NCI-H128 (cell line): ENCODE results near the gene SYT9.

Source experiments
- DNase-seq: peaks from one replicate; lab custom pipeline; 2025; ENCODE audit not compliant: unreplicated experiment; lab: John Stamatoyannopoulos, UW

The SYT9 gene

DNA sequence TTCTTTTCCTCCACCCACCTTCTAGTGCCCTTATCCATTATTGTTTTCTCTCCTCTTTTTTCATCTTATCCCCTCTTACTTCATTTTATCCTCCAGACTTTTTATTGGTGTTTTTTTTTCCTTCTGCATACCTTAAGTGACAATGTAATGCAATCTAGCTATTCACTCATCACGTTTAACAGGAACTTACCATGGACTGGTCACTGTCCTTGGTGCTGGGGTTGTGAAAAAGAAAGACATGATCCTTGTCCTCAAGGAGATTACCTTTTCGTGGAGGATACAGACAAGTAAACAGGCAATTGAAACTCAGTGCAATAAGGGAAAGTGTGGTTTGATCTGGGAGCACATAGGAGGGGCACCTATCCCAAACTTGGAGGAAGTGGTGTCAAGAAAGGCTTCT is 20.7 kb downstream of the SYT9 start:
- no peak for DNase-seq

DNA sequence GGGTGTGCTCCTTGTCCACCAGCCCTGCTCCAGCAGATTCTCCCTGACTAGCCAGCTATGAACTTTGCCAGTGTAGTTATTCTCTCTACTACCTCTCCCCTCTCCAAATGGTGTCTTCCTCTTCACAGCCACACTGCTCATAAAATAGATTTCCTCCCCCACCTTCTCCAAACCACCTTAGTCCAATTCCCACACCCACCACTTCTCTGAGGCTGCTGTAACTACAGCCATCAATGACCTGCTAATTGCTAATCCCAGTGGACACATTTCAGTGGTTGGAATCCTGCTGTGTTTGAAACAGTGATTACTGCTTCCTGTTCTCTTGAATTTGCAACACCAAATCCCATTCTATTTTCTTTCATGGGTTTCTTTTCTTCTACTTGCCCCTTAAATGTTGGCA is 23.4 kb downstream of the SYT9 start:
- no peak for DNase-seq

DNA sequence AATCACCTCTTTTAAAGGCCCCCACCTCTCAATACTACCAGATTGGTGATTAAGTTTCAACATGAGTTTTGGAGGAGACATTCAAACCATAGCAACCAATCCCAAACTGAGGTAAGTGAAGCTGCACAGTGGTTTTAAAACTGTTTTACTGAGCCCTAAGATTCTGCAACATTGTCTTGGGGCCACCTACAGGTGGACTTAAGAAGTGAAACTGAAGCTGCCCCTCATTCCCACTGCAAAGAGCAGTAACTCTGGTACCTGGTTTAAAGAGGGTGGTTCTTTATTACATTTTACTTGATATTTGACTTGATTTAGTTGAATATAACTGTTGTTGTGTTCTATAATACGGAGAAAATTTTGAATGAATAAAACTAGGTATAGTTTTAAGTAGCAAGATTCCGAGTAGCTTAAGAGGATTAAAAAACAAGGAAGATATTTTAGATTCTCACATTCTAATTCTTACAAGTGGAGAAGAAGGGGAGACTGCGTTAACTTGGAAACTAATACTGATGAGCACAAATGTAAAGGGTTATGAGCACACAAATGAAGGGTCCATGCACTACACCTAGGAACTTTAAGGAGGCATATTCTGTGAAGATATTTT is 26.7 kb downstream of the SYT9 start:
- no peak for DNase-seq

DNA sequence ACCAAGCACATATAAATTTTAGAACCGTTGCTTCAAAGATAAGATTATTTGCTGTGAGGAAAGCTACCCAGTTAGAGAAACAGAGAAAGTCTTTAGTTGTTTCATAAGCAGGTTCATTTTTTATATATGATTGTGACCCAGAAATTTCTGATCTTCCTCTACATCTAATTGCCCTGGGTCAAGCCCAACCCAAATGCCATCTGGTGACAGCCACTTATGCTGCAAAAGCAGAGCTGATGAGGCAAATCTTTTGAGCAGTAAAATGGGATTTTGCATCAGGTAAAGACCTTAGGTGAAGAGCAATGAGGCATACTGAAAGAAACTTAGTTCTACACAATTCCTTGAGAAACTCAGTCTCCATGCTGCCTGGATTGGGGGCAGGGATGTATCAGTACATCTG is 28.0 kb downstream of the SYT9 start:
- no peak for DNase-seq

DNA sequence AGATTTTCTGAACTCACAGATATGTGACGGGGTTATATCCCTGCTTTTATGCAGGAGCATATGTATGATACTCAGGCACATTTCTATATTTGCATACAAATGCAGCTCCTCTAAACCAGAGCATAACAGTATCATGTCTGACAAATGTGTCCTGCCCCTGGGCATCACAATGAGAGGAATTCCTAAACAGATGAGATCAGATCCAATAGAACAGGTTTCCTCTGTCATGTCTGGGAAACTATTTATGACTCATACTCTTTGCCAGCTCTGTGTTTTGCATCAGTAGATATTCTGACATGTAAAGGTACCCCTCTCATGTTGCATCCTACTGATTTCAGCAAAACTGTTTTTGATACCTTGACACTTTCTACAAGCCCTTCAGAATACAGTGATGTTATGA is 29.4 kb downstream of the SYT9 start:
- DNase-seq: no peak

DNA sequence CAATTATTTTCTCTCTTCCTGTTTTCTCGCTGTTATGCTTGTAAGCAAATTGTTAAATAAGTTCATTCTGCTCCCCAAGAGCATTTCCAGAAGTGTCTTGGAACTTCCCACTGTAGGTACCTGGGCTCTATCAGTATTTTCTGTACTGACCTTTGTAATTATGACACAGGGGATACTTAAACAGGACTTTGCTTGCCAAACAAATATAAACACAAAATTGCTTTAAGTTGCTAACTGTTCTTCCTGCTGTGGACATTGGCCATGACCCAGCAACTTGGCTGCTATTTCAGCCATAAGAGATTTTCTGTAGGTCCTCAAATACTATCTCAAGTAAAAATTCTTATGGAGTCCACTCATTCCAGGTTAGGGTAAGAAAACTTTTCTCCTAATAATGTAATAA is 30.1 kb downstream of the SYT9 start:
- no peak for DNase-seq

DNA sequence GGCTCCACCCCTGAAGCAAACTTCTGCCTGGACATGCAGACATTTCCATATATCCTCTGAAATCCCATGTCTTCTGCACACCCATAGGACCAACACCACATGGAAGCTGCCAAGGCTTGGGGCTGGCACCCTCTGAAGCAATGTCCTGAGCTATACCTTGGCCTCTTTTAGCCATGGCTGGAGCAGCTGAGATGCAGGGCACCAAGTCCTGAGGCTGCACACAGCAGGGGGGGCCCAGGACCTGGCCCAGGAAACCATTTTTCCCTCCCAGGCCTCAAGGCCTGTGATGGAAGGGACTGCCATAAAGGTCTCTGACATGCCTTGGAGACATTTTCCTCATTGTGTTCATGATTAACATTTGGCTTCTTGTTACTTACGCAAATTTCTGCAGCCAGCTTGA is 34.5 kb downstream of the SYT9 start:
- no peak for DNase-seq

DNA sequence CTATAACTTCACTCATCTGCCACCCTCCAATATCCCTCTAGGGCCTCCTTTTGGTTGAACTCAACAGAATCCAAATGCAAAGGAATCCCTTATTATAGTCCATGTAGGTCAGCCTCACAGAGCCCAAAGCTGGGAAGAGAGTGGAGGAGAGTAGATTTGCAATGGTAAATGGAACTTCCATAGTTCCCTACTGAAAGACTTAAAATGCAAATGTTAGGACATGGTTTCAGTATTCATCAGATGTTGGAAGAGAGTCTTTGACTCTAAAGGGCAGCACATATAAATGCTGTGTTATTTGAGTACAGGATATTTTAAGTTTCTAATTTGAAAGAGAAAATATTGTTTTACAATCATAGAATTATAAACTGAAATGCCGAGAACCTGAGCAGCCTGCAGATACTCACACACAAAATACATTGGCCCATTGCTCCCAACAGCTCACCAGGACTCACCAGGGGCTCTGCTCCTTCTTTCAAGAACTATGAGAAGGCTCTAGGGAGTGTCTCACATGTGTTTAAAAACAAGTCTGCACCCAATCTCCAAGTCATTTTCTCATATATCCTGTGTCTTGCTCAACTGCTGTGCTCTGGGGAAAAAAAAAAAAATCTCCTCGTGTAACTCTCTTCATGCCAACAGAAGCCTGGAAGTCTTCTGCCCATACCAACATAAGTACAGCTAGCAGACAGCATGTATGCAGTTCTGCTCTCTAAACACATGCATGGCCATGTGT is 39.6 kb downstream of the SYT9 start:
- DNase-seq: no peak

DNA sequence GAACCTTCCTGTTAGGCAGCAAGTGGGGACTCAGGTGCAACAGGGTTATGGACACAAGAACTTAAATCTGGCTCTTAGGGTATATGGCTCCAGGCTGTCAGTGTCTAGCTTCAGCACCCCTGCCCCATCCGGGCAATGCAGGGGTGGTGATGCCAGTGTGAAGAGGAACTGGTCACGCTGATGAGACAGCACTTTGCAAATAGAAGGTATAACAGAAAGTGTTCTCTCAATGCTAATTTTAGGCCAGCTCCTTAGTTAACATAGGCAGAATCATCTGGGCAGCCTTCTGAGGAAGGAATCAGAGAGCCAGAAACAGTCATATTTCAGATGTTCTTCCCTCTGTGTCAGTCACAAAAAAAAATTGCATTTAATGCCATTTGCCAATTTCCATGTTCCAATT is 41.2 kb downstream of the SYT9 start:
- no peak for DNase-seq

DNA sequence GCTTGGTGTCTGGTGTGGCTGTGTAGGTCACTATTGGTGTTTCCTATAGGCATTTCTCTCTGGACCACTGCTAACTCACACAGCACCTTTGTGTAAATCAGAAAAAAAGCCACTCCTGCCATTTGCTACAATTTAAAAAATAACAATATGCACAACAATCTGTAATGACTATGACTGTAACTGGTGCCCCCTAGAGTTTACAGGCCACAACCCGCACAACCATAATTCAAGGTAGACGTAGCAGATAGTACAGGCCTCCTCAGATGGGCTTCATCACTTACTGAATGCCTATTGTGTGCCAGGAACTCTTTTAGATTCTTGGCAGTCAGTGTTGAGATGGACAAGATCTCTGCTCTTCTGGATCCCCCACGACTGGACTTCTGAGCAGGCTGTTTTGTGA is 47.7 kb downstream of the SYT9 start:
- DNase-seq: no peak

DNA sequence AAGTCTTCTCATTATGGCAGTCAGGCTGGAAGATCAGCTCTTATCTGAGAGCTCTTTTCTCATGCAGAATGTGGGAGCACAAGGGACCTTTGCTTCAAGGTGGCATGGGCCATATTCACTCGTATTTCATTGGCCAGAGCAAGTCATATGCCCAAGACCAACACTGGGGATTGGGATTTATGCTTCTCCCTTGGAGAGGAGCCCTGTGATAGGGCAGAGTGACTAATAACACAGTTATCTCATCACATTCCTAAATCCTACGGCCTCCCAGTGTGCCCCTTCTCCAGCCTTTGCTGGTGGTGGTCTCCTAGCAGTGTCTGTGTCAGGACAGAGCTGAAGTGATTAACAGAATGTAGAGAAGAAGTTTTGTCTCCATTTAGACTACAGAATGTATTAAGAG is 48.6 kb downstream of the SYT9 start:
- DNase-seq: no peak

DNA sequence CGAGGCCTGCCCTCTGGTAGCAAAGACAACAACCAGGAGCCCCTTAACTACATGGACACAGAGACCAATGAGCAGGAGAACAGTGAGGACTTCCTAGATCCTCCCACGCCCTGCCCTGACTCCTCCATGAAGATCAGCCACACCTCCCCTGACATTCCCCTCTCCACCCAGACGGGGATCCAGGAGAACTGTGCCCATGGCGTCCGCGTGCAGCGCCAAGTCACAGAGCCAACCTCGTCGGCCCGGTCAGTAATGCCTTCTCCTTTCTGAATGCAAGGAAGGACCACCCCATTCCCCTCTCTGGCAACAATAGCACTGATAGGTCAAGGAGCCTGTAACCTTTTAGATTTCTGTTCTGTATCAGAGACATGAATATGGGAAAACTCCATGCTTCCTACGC is 51.4 kb downstream of the SYT9 start:
- DNase-seq: no peak

DNA sequence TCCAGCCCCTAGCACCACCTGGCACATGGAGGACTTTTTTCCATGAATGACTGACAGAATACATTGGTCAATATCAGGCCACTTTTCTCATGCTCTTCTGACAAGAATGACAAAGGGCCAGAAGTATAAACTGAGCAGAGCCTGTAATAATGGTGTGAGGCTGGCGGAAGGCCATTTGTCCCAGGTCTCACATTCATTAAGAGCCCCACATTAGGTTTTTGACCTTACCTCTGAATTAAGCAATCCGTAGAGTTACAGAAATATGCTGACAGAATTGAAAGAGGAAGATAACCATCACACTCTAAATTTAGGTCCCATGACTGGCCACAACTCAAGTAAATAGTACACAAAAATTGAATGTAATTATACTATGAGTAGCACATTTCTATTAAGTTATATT is 55.2 kb downstream of the SYT9 start:
- DNase-seq: no peak

DNA sequence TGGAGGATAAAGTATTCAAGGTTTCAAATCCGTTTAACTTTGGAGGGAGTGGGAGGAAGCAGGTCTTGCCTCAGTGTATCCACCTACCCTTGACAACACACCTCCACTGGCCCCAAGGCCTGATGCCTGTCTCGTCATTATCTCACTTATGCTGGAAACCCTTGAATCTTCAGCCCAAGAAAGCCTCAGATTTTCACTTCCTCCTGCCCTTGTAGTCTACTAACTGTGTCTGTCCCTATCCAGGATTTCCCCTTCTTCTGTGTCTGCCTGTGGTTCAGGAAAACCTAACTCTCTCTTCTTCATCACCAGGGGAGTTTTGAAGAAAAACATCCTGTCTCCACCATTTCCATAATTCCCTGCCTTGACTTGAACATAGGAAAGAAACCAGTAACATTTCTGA is 56.1 kb downstream of the SYT9 start:
- DNase-seq: no peak

DNA sequence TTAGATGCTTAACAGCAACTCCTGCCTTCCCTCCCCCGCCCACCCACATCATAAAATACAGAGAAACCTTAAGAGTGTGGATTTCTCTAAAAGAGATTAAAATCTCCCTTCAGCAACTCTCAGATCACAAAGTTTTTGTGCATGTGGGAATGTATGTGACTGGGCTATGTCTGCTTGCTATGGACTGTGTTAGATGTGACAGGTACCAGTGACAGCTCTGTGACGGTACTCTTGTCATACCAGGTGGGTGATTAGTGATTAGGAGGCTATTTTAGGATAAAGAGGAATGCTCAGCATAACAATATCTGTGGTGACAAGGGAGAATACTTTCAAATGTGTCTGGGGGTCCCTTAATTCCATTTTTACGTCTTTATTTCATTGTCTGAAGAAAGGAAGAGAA is 60.2 kb downstream of the SYT9 start:
- DNase-seq: no peak

DNA sequence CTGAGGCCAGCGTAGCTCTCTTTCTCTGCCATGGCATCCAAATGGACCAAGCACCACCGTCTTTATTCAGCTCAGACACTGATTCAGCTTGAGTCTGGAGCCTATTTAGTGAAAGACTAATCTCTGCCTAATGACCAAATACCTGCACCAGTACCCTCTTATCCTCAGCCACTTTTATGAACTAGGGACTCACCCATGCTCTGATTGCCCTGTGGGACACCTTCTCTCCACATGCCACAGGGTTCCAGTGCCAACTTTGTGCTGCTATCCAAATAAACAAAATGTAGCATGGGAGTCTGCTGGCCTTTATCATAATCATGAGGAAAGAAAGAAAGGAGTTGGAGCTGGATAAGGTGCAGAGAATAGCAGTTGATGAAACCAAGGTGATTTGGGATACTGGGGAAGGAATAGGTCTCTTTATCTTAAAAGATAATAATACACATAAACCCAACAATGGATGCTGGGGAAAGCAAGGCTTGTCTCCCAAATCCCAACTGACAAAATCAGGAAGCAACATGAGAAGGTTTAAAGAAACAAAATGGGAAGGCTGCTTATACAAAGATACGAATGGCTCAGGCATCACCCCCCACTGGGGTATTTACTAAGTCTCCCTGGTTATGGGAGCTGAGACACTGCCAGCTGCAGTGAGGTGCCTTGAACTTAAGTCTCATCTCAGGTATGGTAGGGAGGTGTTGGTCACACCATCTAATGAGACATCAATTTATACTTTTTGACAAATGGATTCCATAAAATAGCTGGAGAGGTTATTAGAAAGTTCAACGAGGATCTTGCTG is 63.3 kb downstream of the SYT9 start:
- DNase-seq: no peak

DNA sequence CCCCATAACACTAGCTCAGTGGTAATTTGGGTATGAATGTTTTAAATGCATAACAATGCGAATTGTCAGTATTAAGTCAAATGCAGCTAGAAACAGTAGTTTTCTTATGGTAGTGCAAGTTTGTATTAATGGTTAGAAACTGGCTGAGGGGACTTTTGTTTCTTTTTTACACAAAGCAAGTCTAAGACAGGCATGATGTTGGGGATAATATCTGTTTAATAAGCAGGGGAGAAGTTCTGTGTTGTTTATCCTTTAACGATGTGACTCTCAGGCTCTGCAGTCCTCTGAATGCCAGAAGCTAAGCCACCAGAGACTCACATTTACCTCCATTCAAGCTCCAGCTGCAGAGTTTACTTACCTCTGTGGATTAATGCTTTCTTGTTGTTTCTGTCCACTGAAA is 67.8 kb downstream of the SYT9 start:
- no peak for DNase-seq

DNA sequence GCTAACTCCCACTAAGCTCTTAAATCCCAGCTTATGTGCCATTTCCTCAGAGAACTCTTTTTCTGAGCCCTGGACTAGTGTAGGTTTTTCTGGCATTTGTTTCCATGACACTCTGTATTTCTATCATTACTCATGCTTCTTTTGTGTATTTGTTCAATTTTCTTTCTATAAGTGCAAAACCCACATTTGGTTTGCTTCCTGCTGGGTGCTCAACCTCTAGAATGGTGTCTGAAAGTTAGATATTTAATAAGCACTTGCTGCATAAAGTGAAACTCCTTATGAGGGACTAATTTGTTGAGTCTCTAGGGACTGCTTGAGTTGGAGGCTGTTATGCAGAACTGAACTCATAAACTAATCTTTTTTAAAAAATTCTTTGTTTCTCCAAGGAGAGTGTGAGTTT is 68.6 kb downstream of the SYT9 start:
- no peak for DNase-seq

DNA sequence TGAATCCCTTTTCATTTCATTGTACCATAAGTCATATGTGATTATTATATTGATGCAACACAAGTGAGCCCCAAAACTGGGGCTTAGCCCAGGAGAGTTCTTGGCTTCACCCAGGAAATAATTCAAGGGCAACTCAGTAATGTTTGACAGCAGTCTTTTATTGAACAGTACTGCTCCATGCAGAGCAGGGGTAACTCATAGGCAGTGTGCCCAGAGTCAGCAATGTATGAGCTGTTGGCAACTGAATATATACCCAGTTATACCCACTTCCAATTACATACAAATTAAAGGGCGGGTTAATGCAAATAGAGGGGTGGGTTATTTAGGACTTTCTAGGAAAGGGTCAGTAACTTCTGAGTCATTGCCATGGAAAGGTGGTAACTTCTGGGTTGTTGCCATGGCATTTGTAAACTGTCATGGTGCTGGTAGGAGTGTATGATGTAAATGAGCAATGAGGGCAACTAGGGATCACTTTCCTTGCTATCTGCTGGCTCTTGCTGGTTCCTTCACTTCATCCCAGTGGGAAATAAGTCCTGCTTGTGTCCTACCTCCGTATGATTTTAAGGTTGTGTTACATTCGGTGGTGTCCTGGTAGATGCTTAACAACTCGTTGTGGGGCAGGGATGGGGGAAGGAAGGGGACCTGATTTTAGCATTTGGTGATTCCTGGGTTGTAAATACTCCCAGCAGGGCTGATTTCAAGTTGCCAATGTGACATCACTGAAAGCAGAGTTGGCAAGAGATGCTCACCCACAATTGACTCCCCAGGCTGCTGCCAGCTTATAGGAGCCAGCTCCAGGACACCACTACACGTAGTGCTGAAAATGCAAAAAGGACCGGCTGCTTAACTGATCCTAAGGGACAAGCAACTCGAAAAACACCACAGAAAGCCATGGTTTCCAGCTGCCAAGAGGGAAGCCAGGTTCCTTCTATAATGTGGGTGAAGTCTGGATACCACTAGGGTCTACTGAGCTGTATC is 70.1 kb downstream of the SYT9 start:
- DNase-seq: no peak

DNA sequence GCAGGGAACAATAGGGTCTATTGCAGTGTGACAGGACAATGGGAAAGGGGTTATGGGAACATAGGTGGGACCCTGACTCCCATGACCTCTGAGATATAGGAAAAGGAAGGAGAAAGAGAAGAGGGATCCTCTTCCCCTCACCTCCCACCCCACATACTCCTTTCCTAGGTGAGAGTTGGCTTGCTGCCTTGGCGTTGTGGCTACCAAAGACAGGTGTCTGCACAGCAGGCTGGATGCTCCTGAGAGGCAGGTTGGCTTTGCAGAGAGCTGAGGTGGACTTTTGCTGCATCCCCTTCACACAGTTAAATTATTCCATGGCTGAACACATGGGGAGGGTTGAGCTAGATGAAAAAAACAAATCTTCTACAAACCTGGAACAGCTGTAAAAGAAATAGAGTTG is 80.7 kb downstream of the SYT9 start:
- DNase-seq: no peak

DNA sequence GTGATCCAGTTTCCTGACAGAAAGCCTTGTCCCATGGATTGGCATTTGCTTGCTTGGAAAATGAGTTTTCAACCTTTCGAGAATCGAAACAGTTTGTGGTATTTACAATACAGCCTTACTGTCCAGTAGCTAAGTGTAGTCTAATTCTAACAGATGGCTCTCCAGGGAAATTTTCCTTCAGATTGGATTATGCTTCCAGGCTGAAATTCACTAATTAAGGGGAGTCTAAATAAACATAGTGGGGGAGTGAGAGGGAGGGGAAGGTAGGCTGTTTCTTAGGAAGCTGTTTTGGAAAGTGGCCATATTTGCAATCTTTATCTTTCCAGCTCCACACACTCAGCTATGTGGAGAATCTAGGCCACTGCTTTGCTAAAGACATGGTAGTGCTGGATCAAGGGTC is 81.3 kb downstream of the SYT9 start:
- no peak for DNase-seq
